ENCODE data around the gene HS6ST1.

The HS6ST1 gene

GRCh38 chr2:128277961-128278681 lies 40.5 kb downstream of the HS6ST1 start:
- ChIA-PET CTCF (interaction anchor here (1.2 kb wide), 1 partner anchor 13 kb away, joined by 3 read pairs; no protein-coding TSS in a partner anchor), POLR2A (no interaction called here)
- DNase-seq (ENCODE audit: extremely low spot score), result no peak
- TF ChIP-seq CTCF (IDR thresholded peaks at IDR 0.05; ENCODE audit: control extremely low read depth, extremely low read depth, low read depth, missing control alignments), result no peak

DNA sequence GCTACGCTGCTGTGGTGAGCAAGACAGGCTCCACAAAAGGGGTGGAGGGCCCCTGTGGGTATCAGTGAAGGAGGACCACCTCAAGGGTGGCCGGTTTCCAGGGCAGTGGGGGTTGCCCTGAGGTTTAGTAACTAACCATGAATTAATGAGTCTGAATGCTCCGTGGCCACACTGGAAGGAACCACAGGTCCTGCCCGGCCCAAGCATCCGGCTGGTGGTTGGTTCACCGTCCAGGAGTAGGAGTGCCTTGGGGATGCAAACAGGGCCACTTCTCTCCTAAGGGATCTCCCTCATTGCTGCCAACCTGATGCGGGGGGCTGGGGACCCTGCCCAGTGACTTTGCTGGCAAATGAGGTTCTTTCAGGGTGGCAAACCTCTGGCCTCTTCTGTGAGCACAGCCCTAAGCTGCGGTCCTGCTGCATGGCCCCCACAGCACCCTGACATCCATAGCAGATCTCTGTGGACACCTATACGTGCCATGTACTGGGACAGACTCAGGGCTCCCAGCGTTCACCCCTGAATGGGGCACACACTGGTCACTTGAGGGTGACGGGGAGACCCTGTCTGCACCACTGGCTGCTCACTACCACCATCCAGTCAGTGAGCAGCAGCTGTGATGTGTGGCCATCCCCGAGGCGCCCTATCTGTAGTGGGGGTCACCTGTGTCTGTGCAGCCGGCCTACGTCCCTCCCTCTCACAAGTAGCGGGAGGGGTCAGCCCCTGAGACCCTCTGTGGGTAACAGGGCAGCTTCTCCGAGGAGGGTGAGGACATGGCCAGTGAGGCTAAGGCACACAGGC lies 41.6 kb downstream of the HS6ST1 start:
- DNase-seq (ENCODE audit: extremely low spot score), result no peak
- ChIA-PET POLR2A (no interaction called here), CTCF (no interaction called here)
- no peak for TF ChIP-seq CTCF (IDR thresholded peaks at IDR 0.05; ENCODE audit: control extremely low read depth, extremely low read depth, low read depth, missing control alignments)

- no peak for DNase-seq (ENCODE audit: extremely low spot score)
- POLR2A ChIA-PET, result no interaction called here
- no peak for TF ChIP-seq CTCF (IDR thresholded peaks at IDR 0.05; ENCODE audit: control extremely low read depth, extremely low read depth, low read depth, missing control alignments)
- CTCF ChIA-PET, result no interaction called here
Observed at GRCh38 chr2:128275498-128276045, 43.1 kb downstream of the HS6ST1 start.

DNA sequence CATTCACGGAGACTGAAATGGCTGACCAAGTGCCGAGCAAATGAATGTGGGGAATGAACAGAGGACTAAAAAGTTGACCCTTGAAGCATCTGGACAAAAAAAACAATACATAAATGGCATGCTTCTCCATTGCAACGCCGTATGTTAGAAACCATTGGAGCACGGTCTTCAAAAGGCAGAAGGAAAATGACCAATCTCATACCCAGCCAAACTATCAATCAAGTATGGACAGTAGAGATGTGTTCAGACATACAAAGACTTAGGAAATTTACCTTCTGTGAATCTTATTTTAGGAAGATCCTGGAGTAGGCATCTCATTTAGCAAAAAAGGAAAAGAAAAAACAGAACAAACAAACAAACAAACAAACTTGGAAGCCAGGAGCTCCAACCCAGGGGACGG lies 44.5 kb downstream of the HS6ST1 start:
- POLR2A ChIA-PET, result interaction anchor here (0.6 kb wide), 1 partner anchor 510 kb away, joined by 7 read pairs; no protein-coding TSS in a partner anchor
- TF ChIP-seq CTCF (IDR thresholded peaks at IDR 0.05; ENCODE audit: control extremely low read depth, extremely low read depth, low read depth, missing control alignments), result no peak
- DNase-seq (ENCODE audit: extremely low spot score), result no peak
- CTCF ChIA-PET, result no interaction called here

GRCh38 chr2:128273469-128274081 lies 45.1 kb downstream of the HS6ST1 start:
- ChIA-PET POLR2A (no interaction called here), CTCF (no interaction called here)
- no peak for DNase-seq (ENCODE audit: extremely low spot score)
- no peak for TF ChIP-seq CTCF (IDR thresholded peaks at IDR 0.05; ENCODE audit: control extremely low read depth, extremely low read depth, low read depth, missing control alignments)
